ENCODE results near the gene USP19. TPM values are rescaled to one million over a fixed set of nuclear protein-coding genes. Genes with fewer than 3 reads are reported as not detected.

The USP19 gene
- total and polyA plus RNA-seq, 2 of the 8 experiments (the other 6 are each of a cell fraction or from before 2014, with no cell fraction given), result 46.4 to 65.8 TPM

- Histone ChIP-seq H3K4ac (replicated peaks; ENCODE audit: insufficient read length, low read depth, low read length) (no peak overlapping the region), H3K23ac (ENCODE audit: insufficient read length) (no peak overlapping the region), H3K18ac (ENCODE audit: extremely low read depth, low read length) (no peak overlapping the region), H3K9ac (replicated peaks in 1 of 4; ENCODE audit: extremely low read depth in 1 of 4, low read depth in 3 of 4, low read length in 3 of 4) (no peak overlapping the region), H3K56ac (replicated peaks; ENCODE audit: insufficient read length, low read depth, low read length) (no peak overlapping the region), H3K79me1 (ENCODE audit: low read depth, low read length) (peaks cover 10% of the 10 kb centered on the region), H3K79me2 (ENCODE audit: control insufficient read depth in 1 of 2, insufficient read depth in 2 of 2, low read length in 2 of 2) (peaks cover 0 to 3% of the 10 kb centered on the region in 2 experiments; a peak in 1 of 4 replicates), H2AFZ (ENCODE audit: low read length) (no peak overlapping the region), H3K4me1 (replicated peaks in 1 of 4; ENCODE audit: control insufficient read depth in 3 of 4, insufficient read depth in 4 of 4, low read length in 3 of 4) (no peaks in the 10 kb centered on the region), H2BK5ac (ENCODE audit: low read depth, low read length) (no peak overlapping the region), H3K9me3 (ENCODE audit: insufficient read depth in 2 of 2, low read depth in 1 of 2, low read length in 1 of 2) (no peaks in the 10 kb centered on the region), H3K4me2 (ENCODE audit: insufficient read depth in 1 of 2, low read depth in 2 of 2, low read length in 2 of 2) (no peak overlapping the region), H3K36me3 (ENCODE audit: control insufficient read depth in 2 of 4, insufficient read depth in 4 of 4, low read length in 3 of 4) (peaks cover 5 to 13% (median 8%) of the 10 kb centered on the region in 4 experiments), H3K27me3 (replicated peaks in 1 of 4; ENCODE audit: control insufficient read depth in 3 of 4, extremely low read depth in 1 of 4, insufficient read depth in 3 of 4, low read length in 3 of 4) (no peaks in the 10 kb centered on the region), H3K4me3 (ENCODE audit: extremely low read depth in 1 of 4, insufficient read depth in 2 of 4, low read depth in 3 of 4, low read length in 4 of 4) (no peak overlapping the region), H3K14ac (ENCODE audit: insufficient read length) (no peak overlapping the region), H2BK12ac (ENCODE audit: low read depth, low read length) (0 out of 2 replicates have a peak overlapping the region, but pooled peaks have one; percentile 27), H2BK15ac (ENCODE audit: low read length) (no peak overlapping the region), H2AK5ac (ENCODE audit: low read depth, low read length) (no peak overlapping the region), H4K91ac (replicated peaks; ENCODE audit: insufficient read length, low read length) (no peak overlapping the region), H3K27ac (ENCODE audit: low read depth, low read length) (no peak overlapping the region), H4K8ac (ENCODE audit: extremely low read depth, insufficient read depth, low read length) (no peak overlapping the region), H4K5ac (ENCODE audit: insufficient read length, low read depth, low read length) (no peak overlapping the region), H2BK20ac (ENCODE audit: low read length) (no peak overlapping the region), H2BK120ac (replicated peaks; ENCODE audit: low read depth, low read length) (no peak overlapping the region), H4K20me1 (replicated peaks in 1 of 2; ENCODE audit: control insufficient read depth in 1 of 2, insufficient read depth in 2 of 2, low read length in 2 of 2) (peaks cover 3 to 18% of the 10 kb centered on the region in 2 experiments), H3K23me2 (ENCODE audit: low read depth, low read length) (no peaks in the 10 kb centered on the region)
- WGBS, 2 experiments (ENCODE audit: extremely low coverage in 1 of 2, insufficient coverage in 1 of 2, insufficient read length in 1 of 2, insufficient replicate concordance in 2 of 2, low coverage in 1 of 2, low lambda C conversion rate in 2 of 2, missing lambda C conversion rate in 1 of 2), result 89% methylated on average over 2 of the region's 2 CpGs; no CpG with 5 or more reads in 1 of the 2 experiments
- POLR2A ChIA-PET (ENCODE audit: partially characterized antibody), result interaction anchor here (0.6 to 1.6 kb wide), 8 partner anchors 9 to 154 kb away, joined by 3 to 6 read pairs (median 4); partner anchors contain the start of gene LAMB2
- no peak for TF ChIP-seq TCF12 (IDR thresholded peaks at IDR 0.05; ENCODE audit: low read depth, low read length)
- no peak for TF ChIP-seq JUND (IDR thresholded peaks at IDR 0.05; ENCODE audit: low read length)
- no peak for TF ChIP-seq SRF (IDR thresholded peaks at IDR 0.05; ENCODE audit: low read depth, low read length)
- no peak for TF ChIP-seq CBX5 (IDR thresholded peaks at IDR 0.05; ENCODE audit: low read depth, low read length)
- TF ChIP-seq SP2 (IDR thresholded peaks at IDR 0.05; ENCODE audit: low read length), result no peak
- TF ChIP-seq BCL11A (IDR thresholded peaks at IDR 0.05; ENCODE audit: low read depth in 2 of 2, low read length in 2 of 2), result no peak
- TF ChIP-seq ASH2L (IDR thresholded peaks at IDR 0.05; ENCODE audit: low read length), result no peak
- no peak for TF ChIP-seq KDM5A (IDR thresholded peaks at IDR 0.05; ENCODE audit: low read length)
- TF ChIP-seq CTBP2 (IDR thresholded peaks at IDR 0.05; ENCODE audit: borderline replicate concordance, insufficient read depth, insufficient read length, low read length), result no peak
- no peak for TF ChIP-seq SP1 (IDR thresholded peaks at IDR 0.05; ENCODE audit: low read depth, low read length)
- no peak for TF ChIP-seq RBBP5 (IDR thresholded peaks at IDR 0.05; ENCODE audit: borderline replicate concordance, low read depth, low read length)
- no peak for TF ChIP-seq RXRA (IDR thresholded peaks at IDR 0.05; ENCODE audit: insufficient read depth, low read depth, low read length)
- TF ChIP-seq RFX5 (IDR thresholded peaks at IDR 0.05; ENCODE audit: borderline replicate concordance, low read depth, low read length), result no peak
- TF ChIP-seq MAFK (IDR thresholded peaks at IDR 0.05; ENCODE audit: low read depth, low read length), result no peak
- no peak for TF ChIP-seq YY1 (IDR thresholded peaks at IDR 0.05; ENCODE audit: low read depth, low read length)
- FAIRE-seq, result no peak
- DNase-seq (ENCODE audit: low read depth in 1 of 2, low spot score in 2 of 2), result no peak
- CTCF ChIA-PET (ENCODE audit: partially characterized antibody), result interaction anchor here (0.5 to 5.1 kb wide), 18 partner anchors 10 to 400 kb away, joined by 3 to 43 read pairs (median 6); partner anchors contain the start of genes CCDC71, KLHDC8B, LAMB2 and QARS1
These were observed 38.2 kb upstream of the USP19 start for GRCh38 chr3:49158792-49159191.
